H7 (cell line): ENCODE measurements around the gene TPSAB1. TPM values are rescaled to one million over a fixed set of nuclear protein-coding genes. Genes with fewer than 3 reads are reported as not detected.
"Not testable (repeated sequence)": the region's sequence is repeated elsewhere in the genome, so short reads cannot be mapped to it uniquely, and the experiment has no call there.

Experiments used
- DNase-seq: peaks from one replicate; pipeline ENCODE4 v3.0.0; 2012
- H3K27me3 ChIP-seq: 2 replicates; pipeline ENCODE4 v1.6.0; 2011; ENCODE audit warnings: mild to moderate bottlenecking, low read length; ENCODE audit not compliant: control insufficient read depth, insufficient read depth
- H3K36me3 ChIP-seq: replicated peaks from 2 replicates; pipeline ENCODE4 v1.5.1; 2011; ENCODE audit warnings: low read length; ENCODE audit not compliant: control insufficient read depth, insufficient read depth
- H3K4me3 ChIP-seq: 2 replicates; pipeline ENCODE4 v1.5.1; 2011; ENCODE audit warnings: low read depth, mild to moderate bottlenecking, control low read depth, low read length, moderate library complexity; ENCODE audit not compliant: insufficient read depth
- total RNA-seq: library from RNA; depleted of rRNA; stranded (reverse); fragments of >200 nt; shearing (Covaris generic); gene quantifications from 2 replicates; pipeline ENCODE4 v1.2.3, GENCODE V29; 2014

TPSAB1 gene
- total RNA-seq, 1 experiment from 2014 or later = not detected

- not testable (repeated sequence) for DNase-seq, H3K36me3 ChIP-seq, H3K4me3 ChIP-seq, H3K27me3 ChIP-seq
Observed at GRCh38 chr16:1225728-1226311, 14.7 kb upstream of the TPSAB1 start.

GRCh38 chr16:1226692-1227091 lies 13.8 kb upstream of the TPSAB1 start:
- DNase-seq, H3K36me3 ChIP-seq, H3K4me3 ChIP-seq, H3K27me3 ChIP-seq: not testable (repeated sequence)

GRCh38 chr16:1228227-1228626 lies 12.3 kb upstream of the TPSAB1 start:
- DNase-seq, H3K4me3 ChIP-seq, H3K27me3 ChIP-seq, H3K36me3 ChIP-seq: not testable (repeated sequence)

- H3K36me3 ChIP-seq, DNase-seq, H3K4me3 ChIP-seq, H3K27me3 ChIP-seq: not testable (repeated sequence)
Observed at GRCh38 chr16:1229476-1229875, 11.0 kb upstream of the TPSAB1 start.

GRCh38 chr16:1230084-1230470 lies 10.4 kb upstream of the TPSAB1 start, which contains the start of gene TPSB2:
Gene TPSB2, minus strand, starts transcription at chr16:1230184. Its CDS starts 233 bp downstream, at chr16:1229951.
- not testable (repeated sequence) for H3K36me3 ChIP-seq, H3K27me3 ChIP-seq, H3K4me3 ChIP-seq, DNase-seq

GRCh38 chr16:1230471-1231212 lies 9.9 kb upstream of the TPSAB1 start:
- not testable (repeated sequence) for H3K36me3 ChIP-seq, DNase-seq, H3K4me3 ChIP-seq, H3K27me3 ChIP-seq

GRCh38 chr16:1231301-1231700 lies 9.2 kb upstream of the TPSAB1 start:
- H3K4me3 ChIP-seq, H3K36me3 ChIP-seq, H3K27me3 ChIP-seq, DNase-seq: not testable (repeated sequence)

- H3K4me3 ChIP-seq, H3K36me3 ChIP-seq, H3K27me3 ChIP-seq: not testable (repeated sequence)
Observed at GRCh38 chr16:1232049-1232748, 8.3 kb upstream of the TPSAB1 start.

GRCh38 chr16:1236659-1237058 lies 3.8 kb upstream of the TPSAB1 start:
- H3K4me3 ChIP-seq, DNase-seq, H3K36me3 ChIP-seq, H3K27me3 ChIP-seq: not testable (repeated sequence)

More at GRCh38 chr16:1232049-1232748, 8.3 kb upstream of the TPSAB1 start:
- DNase-seq = not testable (repeated sequence)

- no peaks in the 10 kb centered on the region for H3K36me3 ChIP-seq
- no peak for DNase-seq
Observed at GRCh38 chr16:1237990-1238389, 2.5 kb upstream of the TPSAB1 start.

GRCh38 chr16:1238909-1239308 lies 1.6 kb upstream of the TPSAB1 start:
- H3K27me3 ChIP-seq, H3K36me3 ChIP-seq, DNase-seq, H3K4me3 ChIP-seq: not testable (repeated sequence)

More at GRCh38 chr16:1237990-1238389, 2.5 kb upstream of the TPSAB1 start:
- H3K4me3 ChIP-seq = no peak overlapping the region
- no peaks in the 10 kb centered on the region; the same call in 1 of the 2 replicates for H3K27me3 ChIP-seq

GRCh38 chr16:1239575-1239974 lies 930 bp upstream of the TPSAB1 start:
- not testable (repeated sequence) for DNase-seq, H3K27me3 ChIP-seq, H3K4me3 ChIP-seq, H3K36me3 ChIP-seq

GRCh38 chr16:1241081-1241480 lies 576 bp downstream of the TPSAB1 start:
- H3K36me3 ChIP-seq, DNase-seq, H3K4me3 ChIP-seq, H3K27me3 ChIP-seq: not testable (repeated sequence)

- not testable (repeated sequence) for DNase-seq, H3K36me3 ChIP-seq, H3K4me3 ChIP-seq, H3K27me3 ChIP-seq
Observed at GRCh38 chr16:1243363-1243762, 2.9 kb downstream of the TPSAB1 start.
